Measurements from ENCODE around the gene CTU2.

Gene CTU2

DNA sequence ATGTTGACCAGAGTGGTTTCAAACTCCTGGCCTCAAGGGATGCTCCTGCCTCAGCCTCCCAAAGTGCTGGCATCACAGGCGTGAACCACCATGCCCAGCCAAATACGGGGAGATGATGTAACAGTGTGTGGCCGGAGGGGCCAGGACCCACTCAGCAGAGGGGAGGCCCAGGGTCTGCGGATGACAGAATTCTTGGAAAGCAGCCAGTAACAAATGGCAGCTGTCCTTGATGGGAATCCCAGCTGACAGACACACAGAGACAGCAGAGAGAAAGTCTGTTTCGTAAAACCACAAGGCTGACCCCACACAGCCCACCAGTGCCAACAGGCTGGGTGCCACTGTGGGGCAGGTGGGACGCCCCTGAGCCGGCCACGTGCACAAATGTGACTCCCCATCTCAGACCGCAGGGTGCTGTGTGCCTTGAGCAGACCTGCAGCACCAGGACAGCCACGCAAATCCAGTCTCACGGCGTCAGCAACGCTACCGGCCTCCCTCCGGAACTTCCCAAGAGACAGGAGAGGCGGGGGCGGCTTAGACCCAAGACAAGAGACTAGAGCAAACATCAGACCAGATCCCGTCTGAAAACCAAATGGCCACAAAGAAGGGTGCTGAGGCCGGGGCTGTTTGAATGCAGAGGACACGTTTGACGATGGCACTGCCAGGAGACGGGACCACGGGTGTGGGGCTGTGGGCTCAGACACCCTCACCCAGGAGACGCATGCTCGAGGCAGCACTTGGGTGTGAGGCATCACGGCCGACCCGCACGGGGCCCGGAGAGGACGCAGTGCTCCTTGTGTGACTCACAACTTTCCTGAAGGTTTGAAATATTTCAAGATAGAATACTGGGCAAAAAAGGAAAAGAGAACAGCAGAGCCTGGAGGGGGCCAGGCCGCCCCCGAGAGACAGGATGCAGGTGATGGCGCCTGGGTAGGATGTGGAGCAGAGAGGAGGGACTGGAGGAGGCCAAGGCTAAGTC lies 24.6 kb downstream of the CTU2 start:
- no peak for DNase-seq (ENCODE audit: low read depth)

DNA sequence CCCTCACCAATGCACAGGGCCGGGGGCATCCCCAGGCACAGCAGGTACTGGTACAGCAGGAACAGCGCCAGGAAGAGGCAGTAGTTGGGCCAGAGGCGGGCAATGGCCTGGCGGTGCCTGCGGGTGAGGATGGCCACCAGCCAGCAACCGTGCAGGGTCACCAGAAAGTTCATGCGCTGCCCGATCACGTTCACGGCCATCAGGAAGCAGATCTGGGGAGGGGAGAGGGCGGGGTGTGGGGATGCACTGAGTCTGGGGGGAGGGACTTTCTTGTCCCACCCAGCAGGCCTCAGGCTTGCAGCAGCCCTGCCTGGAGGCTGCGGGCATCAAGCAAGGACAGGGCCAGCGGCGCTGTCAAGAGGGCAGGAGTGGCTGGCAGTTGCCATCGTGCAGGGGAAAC lies 25.4 kb downstream of the CTU2 start:
- no peak for DNase-seq (ENCODE audit: low read depth)

DNA sequence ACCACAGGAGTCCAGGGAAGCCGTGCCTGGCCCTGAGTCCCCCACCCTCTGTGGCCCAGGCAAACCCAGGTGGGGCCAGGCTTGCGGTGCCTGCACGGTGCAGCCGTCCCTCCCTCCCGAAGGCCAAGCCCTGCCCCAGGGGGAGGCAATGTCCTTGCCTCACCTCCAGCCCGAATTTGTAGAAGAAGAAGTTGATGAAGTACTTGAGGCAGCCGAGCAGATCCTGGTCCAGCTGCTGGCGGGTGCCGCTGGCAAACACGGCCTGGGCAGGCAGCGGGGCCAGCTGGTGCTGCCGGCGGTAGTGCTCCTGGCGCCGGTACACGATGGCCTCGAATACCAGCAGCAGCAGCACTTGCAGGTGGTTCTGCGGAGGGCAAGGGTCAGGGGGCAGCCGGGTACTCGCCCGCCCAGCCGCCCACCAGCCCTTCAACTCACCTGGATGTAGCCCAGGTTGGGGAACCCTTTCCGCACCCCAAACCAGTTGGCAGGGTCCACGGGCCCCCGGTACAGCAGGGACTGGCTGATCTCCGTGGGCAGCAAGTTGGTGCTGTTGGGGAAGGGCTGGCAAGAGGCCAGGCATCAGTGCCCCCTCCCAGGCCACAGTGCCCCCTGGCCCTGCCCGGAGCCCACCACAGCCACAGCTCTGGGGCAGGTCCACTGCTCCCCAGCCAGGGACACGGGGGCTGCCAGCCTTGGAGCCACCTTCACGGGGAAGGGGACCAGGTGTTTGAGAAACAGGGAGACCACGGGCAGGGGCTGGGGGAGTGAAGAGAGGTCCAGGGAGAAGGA lies 26.1 kb downstream of the CTU2 start:
- no peak for DNase-seq (ENCODE audit: low read depth)

DNA sequence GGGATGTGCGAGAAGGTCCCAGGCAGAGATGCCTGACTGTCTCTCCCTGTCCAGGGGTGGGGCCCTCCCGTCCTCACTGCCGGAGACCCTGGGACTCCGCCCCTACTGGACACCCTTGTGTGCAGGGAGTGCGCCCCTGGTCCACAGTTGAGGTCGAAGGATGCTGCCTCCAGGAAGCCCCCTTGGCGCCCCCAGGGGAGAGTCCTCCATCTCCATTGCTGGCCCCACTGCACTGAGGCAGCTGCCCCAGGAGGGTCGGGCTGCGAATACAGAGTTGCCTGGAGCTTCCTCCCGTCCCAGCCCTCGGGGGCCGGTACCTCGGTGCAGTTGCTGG lies 26.6 kb downstream of the CTU2 start:
- no peak for DNase-seq (ENCODE audit: low read depth)

DNA sequence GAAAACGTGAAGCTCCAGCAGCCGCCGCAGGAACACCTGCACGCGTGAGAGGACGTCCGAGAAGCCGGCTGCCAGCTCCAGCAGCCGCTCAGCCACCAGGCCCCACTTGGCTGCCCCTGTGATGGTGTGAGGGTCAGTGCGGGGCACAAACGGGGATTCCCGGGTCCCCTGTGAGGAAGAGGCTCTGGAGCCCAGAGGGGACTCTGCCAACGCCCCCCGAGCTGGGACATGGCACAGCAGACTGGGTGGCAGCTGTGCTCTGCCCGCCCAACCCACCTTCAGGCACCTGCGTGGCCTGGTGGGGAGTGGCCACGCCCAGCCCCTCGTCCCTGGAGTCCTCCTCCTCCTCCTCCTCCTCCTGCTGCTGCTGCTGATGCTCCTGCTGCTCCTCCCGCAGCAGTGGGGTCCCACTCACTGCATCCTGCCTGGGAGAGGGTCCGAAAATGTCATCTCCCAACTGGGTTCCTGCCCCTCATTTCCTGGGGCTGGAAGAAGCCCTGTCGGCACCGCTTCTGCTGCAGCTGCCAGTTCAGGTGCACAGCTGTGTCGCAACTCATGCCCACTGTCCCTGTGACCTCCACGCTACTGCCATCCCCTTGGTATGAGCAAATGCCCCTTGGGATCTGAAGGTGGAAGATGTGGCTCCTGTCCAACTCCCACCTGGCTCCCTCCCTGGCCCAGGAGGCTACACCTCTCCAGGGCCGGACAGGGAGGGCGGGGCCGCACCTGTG lies 27.5 kb downstream of the CTU2 start:
- no peak for DNase-seq (ENCODE audit: low read depth)

DNA sequence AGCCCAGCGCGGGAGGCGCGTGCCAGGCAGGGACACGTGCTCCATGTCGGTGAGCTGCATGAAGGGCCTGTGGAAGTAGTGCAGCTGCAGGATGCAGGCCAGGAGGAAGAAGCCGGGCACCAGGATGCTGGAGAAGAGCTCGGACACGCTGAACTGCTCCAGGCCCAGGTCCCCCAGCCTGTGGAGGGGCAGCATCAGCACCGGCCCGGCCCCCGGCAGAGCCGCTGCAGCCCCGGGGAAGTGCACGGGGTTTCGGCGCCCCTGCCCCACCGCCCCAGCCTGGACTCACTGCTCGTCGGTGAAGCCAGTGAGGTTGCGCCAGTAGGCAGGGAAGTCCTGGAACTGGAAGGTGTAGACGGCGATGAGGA lies 28.0 kb downstream of the CTU2 start:
- no peak for DNase-seq (ENCODE audit: low read depth)

DNA sequence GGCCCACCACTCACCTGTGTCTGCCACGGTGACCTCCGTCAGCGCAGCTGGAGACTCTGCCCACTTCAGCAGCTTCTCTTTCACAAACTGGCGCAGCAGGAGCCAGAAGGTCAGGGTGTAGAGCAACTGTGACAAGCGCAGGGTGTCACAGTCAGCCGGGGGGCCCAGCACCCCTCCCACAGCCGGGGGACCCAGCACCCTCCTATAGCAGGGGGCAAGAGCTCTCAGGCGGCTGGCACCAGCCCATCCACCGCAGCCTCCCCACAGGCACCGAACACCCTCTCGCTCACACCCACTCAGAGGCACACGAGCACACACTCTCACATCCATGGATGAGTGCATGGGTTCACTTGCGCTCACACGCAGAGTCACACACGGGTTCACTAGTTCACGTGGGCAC lies 28.8 kb downstream of the CTU2 start:
- DNase-seq (ENCODE audit: low read depth) = no peak

DNA sequence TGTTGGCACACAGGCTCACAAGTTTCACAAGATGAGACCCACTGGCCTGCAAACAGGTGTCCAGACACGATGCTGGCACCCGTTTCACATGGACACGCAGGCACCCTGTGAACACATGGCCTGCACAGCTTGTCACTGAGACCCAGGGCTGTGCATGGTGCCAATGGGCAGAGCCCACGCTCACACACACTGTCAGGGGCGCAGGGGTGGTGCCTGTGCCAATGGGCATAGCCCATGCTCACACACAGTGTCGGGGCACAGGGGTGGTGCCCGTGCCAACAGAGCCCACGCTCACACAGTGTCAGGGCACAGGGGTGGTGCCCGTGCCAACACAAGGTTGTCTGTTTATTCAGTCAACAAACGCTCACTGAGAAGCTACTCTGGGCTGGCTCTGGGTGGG lies 29.3 kb downstream of the CTU2 start:
- no peak for DNase-seq (ENCODE audit: low read depth)

DNA sequence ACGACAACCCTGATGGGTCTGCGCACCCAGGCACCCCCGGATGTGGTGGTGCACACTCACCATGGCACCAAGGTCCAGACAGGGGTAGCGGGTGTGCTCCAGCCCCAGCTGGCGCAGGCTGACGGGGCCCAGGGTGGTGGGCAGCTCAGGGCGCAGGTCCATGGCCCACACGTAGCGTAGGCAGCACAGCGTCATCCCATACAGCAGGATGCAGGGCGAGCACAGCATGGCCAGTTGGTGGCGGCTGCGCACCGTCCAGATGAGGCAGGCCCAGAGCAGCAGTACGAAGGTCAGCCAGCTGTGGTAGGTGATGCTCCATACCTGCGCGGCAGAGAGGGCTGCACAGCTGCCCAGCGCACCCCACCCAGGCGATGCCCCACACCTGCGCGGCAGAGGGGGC lies 29.8 kb downstream of the CTU2 start:
- DNase-seq (ENCODE audit: low read depth) = no peak

DNA sequence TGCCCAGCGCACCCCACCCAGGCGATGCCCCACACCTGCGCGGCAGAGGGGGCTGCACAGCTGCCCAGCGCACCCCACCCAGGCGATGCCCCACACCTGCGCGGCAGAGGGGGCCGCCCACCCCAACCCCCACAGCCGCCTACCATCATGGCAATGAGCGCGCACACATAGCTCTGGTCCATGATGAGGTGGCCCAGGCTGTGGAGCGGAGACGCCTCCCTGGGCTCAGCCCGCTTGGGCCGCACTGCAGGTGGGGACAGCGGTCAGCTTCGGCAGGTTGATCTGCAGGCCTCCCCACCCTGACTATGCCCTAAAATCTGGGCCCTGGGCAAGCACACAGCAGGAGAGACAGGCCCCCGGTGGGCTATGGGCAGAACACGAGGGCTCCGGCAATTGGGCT lies 30.2 kb downstream of the CTU2 start:
- no peak for DNase-seq (ENCODE audit: low read depth)

DNA sequence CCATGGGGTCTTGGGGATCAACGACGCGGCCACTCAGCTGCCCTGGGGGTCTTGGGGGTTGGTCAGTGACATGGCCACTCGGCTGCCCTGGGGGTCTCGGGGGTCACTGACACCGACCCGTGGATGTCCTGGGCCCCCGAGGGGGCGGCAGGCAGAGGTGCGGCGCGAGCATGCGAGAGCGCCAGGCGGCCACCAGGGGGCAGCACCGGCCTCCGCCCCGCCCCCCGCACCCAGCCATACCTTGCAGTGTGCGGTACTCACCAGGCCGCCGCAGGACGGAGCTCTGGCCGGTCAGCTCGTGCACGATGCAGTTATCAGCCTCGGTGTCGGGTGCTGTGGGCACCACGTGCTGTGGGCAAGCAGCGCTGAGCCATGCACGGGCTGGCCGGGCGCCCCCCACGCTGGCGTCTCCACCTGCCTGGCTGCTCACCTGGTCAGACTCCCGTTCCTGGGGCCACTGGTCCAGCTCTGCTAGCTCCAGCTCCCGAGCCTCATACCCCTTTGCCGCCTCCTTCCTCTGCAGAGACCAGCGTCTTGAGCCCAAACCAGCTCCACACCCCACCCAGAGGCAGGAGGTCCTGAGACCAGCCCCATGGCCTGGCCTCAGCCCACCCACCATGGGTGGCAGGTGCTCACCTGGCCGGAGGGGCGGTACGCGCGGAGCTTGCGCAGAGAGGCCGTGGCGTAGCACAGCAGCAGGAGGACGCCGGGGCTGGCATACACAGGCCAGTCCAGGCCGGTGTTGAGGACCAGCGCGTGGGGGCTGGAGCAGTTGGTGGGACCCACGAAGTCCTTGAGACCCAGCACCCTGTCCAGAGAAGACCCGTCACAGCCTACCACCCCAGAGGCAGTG lies 31.2 kb downstream of the CTU2 start:
- peak; percentile 62 for DNase-seq (ENCODE audit: low read depth)

DNA sequence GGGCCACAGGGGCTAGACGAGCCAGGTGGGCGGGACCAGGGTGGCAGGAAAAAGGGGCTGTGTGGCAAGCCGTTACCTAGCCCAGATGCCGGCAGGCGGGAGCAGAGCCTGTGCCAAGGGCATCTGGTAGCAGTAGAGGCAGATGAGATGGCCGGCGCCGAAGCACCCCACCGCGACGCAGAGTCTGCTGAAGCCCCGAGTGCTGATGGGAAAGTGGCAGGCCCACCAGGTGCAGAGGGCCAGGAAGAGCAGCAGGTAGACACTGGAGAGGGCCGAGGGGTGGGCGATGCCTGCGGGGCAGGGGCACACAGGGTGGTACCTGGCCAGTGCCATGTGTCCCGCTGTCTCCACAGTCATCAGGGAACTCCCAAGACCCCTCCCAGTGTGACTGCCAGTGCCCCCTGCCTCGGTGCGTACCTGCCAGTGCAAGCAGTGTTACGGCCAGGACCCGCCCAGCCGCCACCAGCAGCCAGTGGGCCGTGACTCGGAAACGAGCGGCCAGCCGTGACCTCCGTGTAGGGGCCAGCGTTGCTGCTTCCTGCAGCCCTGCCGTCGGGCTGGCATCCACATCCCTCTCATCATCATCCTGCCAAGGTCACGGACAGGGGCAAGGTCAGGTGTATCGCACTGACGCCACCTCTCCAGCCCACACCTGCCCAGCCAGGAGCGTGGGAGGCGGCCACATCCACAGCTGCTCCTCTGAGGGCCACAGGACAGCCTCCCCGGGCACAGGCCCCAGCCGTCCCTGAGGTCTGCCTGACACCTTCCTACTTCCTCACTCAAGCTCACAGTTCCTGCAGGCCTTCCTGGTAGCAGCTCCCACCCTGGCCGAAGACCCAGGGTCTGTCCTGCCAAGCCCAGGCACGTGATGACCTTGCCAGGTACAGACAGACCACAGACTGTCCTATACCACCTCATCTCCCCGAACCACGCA lies 32.1 kb downstream of the CTU2 start:
- DNase-seq (ENCODE audit: low read depth) = no peak

DNA sequence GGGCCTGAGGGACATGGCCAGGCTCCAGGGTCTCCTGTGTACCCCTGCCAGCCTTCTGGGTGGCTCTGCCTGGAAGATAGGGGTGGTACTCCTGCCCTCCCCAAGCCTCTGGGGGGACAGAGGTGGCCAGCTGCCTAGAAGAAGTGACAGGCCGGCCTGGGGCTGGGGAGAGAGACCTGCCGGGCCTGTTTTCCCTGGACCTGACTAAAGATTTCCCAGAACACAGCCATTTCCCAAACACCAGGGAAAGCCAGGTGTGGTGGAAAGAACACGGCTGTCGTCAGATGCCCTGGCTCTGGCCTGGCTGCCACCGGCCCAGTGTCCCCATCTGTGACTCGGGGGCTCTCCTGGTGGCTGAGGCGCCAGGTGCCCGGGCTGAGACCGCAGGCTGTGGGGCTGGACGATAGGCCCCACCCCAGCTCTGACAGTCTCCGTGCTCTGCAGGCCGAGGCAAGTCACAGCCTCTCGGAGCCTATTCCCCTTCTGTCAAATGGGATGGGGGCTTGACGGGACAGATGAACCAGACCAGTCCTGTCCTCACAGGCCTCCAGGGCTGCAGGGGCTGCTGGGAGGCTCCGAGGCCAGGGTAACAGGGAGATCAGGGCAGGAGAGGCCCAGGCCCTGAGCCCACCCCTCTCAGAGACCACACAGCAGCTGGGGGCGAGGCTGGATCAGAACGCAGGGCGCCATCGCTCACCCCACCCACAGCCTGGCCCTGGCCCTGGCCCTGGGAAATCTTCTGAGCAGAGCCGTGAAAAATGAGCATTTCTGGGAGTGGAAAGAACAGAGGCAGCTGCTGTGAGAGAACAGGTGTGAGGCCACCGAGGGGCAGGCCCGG lies 33.1 kb downstream of the CTU2 start:
- no peak for DNase-seq (ENCODE audit: low read depth)

DNA sequence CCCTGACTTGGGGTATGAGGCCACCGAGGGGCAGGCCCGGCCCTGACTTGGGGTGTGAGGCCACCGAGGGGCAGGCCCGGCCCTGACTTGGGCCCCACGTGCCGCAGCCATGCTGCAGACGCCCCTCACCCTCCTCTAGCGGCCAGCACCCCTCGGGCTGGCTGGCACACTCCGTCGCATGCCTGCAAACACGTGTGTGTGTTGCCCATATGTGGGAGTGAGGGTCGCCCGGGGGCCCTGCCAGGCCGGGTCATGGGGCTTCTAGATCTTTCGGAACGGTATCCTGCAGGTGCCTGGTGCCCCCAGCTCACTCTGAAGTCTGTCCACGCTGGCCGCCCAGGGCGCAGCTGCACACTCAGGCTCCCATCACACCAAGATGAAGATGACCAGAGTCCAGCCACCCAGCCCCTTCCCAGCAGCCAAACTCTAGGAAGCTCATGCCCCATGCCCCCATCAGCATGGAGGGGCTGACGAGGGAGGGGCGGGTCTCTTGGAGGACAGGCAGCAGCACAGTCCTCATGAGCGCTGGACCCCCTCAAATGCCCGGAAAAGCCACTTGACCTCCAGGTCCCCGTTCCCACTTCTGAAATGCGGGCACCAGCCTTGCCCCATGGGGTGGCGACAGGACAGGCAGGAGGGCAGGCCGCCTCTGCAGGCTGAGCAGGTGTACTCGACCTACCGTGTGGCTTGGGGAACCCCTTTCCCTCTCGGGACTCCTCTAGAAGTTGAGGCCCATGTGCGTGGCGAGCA lies 33.8 kb downstream of the CTU2 start:
- no peak for DNase-seq (ENCODE audit: low read depth)

DNA sequence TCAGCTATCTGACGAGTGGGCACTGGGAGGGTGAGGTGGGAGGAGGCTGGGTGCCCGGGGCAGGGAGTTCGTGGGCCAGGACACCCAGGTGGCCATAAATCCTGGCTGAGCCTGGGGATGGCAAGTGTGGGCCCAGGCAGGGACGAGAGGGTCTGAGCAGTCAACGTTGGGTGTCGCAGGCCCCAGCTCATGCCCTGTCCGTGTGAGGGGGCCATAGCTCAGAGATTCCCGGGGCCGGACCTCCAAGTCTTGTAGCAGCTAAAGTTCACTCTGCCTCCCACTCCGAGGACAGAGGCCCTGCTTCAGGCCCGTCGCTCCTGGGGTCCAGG lies 34.4 kb downstream of the CTU2 start:
- no peak for DNase-seq (ENCODE audit: low read depth)

DNA sequence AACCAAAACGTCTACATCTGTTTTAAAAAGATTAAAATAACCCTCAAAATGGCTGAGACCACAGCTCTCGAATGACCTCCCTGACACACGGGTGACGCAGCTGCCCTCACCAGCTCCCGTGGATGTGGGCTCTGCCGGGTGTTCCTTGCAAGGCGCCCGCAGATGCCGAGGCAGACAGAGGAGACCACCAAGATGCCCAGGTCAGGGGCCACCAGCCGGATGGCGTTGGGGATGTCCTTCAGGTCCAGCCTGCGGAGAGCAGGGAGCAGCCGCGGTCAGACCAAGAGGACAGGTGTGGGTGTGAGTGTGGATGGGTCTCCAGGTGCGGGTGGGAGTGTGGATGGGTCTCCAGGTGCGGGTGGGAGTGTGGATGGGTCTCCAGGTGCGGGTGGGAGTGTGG lies 35.1 kb downstream of the CTU2 start:
- DNase-seq (ENCODE audit: low read depth) = no peak

DNA sequence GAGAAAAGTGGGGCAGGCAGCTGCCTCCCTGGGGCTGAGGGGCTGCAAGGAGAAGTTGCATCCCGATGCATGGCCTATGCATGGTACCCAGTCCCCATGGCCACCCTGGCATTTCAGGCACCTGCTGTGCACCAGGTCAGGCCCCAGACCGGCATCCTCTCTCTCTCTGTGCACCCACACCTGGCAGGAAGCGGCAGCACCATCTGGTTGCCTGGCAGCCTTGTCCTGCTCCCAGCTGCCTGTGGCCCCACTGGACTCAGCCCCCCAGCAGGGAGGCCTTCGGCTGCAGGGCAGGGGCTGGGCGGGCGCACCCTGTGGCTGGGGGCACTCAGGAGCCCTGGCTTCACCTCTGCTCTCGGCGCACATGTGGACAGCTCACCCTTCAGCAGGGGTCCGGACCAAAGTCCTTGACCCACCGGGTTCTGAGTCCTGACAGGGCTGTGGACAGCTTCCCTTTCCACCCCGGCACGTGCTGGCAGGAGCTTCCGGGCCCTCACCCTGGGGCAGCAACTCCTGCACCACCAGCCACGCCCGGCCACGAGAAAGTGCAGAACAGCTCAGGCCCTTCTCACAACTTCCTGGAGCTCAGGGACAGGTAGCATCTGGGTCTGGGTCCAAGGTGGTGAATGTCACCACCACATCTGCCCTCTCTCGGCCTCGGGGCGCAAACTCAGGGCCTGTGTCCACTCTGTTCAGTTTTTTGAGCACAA lies 36.7 kb downstream of the CTU2 start:
- DNase-seq (ENCODE audit: low read depth) = no peak

Measured in activated T-cell treated with anti-CD3 and anti-CD28 coated beads for 48 hours (primary cell).